ENCODE measurements around the gene ASIC2. TPM values are rescaled to one million over a fixed set of nuclear protein-coding genes. Genes with fewer than 3 reads are reported as not detected.

The ASIC2 gene
- total RNA-seq, 2 experiments from 2014 or later, result not detected

DNA sequence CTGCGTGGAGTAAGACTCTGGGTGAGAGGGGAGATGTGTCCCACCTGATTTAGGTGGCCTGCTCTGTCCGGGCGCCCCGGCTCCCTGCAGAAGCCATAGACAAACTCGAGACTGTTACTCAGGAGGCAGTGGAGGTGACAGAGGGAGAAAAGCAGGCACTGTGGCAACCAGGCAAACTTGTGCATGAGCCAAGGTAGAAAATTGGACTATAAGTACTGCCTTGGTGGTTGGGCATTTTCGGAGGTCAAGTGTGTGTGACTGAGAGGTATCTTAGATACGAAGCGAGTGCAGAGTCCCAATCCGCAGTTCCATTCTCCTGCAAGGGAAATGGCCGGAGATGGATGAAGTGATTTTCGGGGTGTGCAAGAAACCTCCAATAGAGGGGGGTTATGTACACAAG lies 328.6 kb downstream of the ASIC2 start:
- ATAC-seq, result no peak
- H3K9me3 Mint-ChIP-seq (ENCODE audit: low read depth), result no peaks in the 10 kb centered on the region
- no peak overlapping the region for H3K4me3 Mint-ChIP-seq
- CTCF ChIA-PET, result no interaction called here
- peaks cover 53% of the 10 kb centered on the region for H3K27me3 Mint-ChIP-seq
- H3K4me1 Mint-ChIP-seq, result peaks cover 10% of the 10 kb centered on the region
- DNase-seq, result no peak
- peaks cover 4% of the 10 kb centered on the region for H3K36me3 Mint-ChIP-seq
- H3K27ac Mint-ChIP-seq, result no peak overlapping the region
